OCI-LY1 (cell line): ENCODE data around the gene TIRAP.

ENCODE experiments used
- H2AFZ ChIP-seq: fragments of 200-600 bp; sonication (generic), shearing (Covaris generic); 2 replicates; pipeline ENCODE4 v1.6.0; 2014; ENCODE audit warnings: antibody characterized with exemption, mild to moderate bottlenecking, low read length
- H3F3A ChIP-seq: fragments of 200-600 bp; sonication (generic), shearing (Covaris generic); 2 replicates; pipeline ENCODE4 v1.6.0; 2014; ENCODE audit warnings: mild to moderate bottlenecking, antibody characterized with exemption, low read length, moderate library complexity; ENCODE audit not compliant: insufficient read depth
- H3K27ac ChIP-seq: fragments of 200-600 bp; sonication (generic); 2 replicates; pipeline ENCODE4 v1.5.1; 2014; ENCODE audit warnings: low read length, mixed run types, mild to moderate bottlenecking, low read depth; ENCODE audit not compliant: poor library complexity, severe bottlenecking
- H3K27me3 ChIP-seq: fragments of 200-600 bp; sonication (generic); 2 replicates; pipeline ENCODE4 v1.6.0; 2014; ENCODE audit warnings: antibody characterized with exemption, mild to moderate bottlenecking, low read length, moderate library complexity; ENCODE audit not compliant: insufficient read depth
- H3K36me3 ChIP-seq: fragments of 200-600 bp; sonication (generic); 2 replicates; pipeline ENCODE4 v1.6.1; 2014; ENCODE audit warnings: mild to moderate bottlenecking, antibody characterized with exemption, low read length, moderate library complexity, mixed read lengths; ENCODE audit not compliant: insufficient read depth
- H3K4me1 ChIP-seq: fragments of 200-600 bp; sonication (generic); 2 replicates; pipeline ENCODE4 v1.5.1; 2014; ENCODE audit warnings: mild to moderate bottlenecking, low read length, moderate library complexity; ENCODE audit not compliant: insufficient read depth, severe bottlenecking
- H3K4me2 ChIP-seq: fragments of 200-600 bp; sonication (generic), shearing (Covaris generic); 2 replicates; pipeline ENCODE4 v1.6.1; 2014; ENCODE audit warnings: low read length
- H3K4me3 ChIP-seq: fragments of 200-600 bp; sonication (generic); 2 replicates; pipeline ENCODE4 v1.5.1; 2014; ENCODE audit warnings: low read length, low read depth, mild to moderate bottlenecking, mixed read lengths; ENCODE audit not compliant: poor library complexity, severe bottlenecking
- H3K79me2 ChIP-seq: fragments of 200-600 bp; shearing (Covaris generic); 2 replicates; pipeline ENCODE4 v1.6.1; 2016; ENCODE audit warnings: mixed run types, low read length, mixed read lengths; ENCODE audit not compliant: insufficient read depth
- H3K9ac ChIP-seq: fragments of 200-600 bp; sonication (generic), shearing (Covaris generic); 2 replicates; pipeline ENCODE4 v1.6.1; 2014; ENCODE audit warnings: mild to moderate bottlenecking, low read length, mixed read lengths
- H3K9me2 ChIP-seq: fragments of 200-600 bp; sonication (generic), shearing (Covaris generic); 2 replicates; pipeline ENCODE4 v1.6.1; 2014; ENCODE audit warnings: low read depth, mild to moderate bottlenecking, low read length, mixed read lengths
- H3K9me3 ChIP-seq: fragments of 200-600 bp; shearing (Covaris generic); 2 replicates; pipeline ENCODE4 v1.6.1; 2014; ENCODE audit warnings: low read length, mixed read lengths
- H4K20me1 ChIP-seq: fragments of 200-600 bp; sonication (generic), shearing (Covaris generic); 2 replicates; pipeline ENCODE4 v1.6.0; 2016; ENCODE audit warnings: mild to moderate bottlenecking, low read length; ENCODE audit not compliant: insufficient read depth
- EZH2 ChIP-seq: fragments of 200-600 bp; sonication (generic), shearing (Covaris generic); IDR thresholded peaks from 2 replicates; pipeline ENCODE4 v1.8.0; 2017; ENCODE audit warnings: borderline replicate concordance, mixed run types, mild to moderate bottlenecking, antibody characterized with exemption, low read length, moderate library complexity, mixed read lengths
- TF ChIP-seq, protein P1 (sequence below): fragments of 200-600 bp; sonication (generic), shearing (Covaris generic); IDR thresholded peaks from 2 replicates; pipeline ENCODE4 v1.5.1; 2017; ENCODE audit warnings: mild to moderate bottlenecking, antibody characterized with exemption, low read length, moderate library complexity, mixed read lengths

Gene TIRAP

GRCh38 chr11:126329644-126330211 is 46.8 kb downstream of the TIRAP start:
- Histone ChIP-seq H3K4me3 (no peak overlapping the region), H4K20me1 (no peaks in the 10 kb centered on the region), H3K36me3 (peaks cover 26% of the 10 kb centered on the region), H2AFZ (no peak overlapping the region), H3K9me2 (no peaks in the 10 kb centered on the region), H3K9me3 (no peaks in the 10 kb centered on the region), H3K79me2 (no peaks in the 10 kb centered on the region), H3K27ac (no peak overlapping the region), H3K27me3 (no peaks in the 10 kb centered on the region), H3K4me2 (no peak overlapping the region), H3F3A (no peaks in the 10 kb centered on the region), H3K9ac (no peak overlapping the region), H3K4me1 (no peaks in the 10 kb centered on the region)
- TF ChIP-seq, protein P1, sequence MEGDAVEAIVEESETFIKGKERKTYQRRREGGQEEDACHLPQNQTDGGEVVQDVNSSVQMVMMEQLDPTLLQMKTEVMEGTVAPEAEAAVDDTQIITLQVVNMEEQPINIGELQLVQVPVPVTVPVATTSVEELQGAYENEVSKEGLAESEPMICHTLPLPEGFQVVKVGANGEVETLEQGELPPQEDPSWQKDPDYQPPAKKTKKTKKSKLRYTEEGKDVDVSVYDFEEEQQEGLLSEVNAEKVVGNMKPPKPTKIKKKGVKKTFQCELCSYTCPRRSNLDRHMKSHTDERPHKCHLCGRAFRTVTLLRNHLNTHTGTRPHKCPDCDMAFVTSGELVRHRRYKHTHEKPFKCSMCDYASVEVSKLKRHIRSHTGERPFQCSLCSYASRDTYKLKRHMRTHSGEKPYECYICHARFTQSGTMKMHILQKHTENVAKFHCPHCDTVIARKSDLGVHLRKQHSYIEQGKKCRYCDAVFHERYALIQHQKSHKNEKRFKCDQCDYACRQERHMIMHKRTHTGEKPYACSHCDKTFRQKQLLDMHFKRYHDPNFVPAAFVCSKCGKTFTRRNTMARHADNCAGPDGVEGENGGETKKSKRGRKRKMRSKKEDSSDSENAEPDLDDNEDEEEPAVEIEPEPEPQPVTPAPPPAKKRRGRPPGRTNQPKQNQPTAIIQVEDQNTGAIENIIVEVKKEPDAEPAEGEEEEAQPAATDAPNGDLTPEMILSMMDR: no peak
- no peak for TF ChIP-seq EZH2

DNA sequence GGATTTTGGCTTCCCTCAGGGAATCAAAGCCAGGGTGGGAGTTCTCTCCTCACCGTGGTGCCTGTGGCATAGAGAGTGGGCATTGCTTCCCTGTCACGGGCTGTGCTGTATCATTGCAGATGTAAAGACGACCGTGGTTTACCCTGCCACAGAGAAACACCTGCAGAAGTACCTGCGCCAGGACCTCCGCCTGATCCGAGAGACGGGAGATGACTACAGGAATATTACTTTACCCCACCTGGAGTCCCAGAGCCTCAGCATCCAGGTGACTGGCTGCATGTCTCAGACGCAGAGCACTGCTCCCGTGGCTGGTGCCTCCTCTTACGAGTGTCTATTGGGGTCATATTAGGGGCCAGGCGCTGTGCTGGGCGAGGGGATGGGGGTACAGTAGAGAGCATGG is 48.4 kb downstream of the TIRAP start:
- H3K4me3 ChIP-seq: no peak overlapping the region
- no peaks in the 10 kb centered on the region for H3K79me2 ChIP-seq
- no peak overlapping the region for H3K27ac ChIP-seq
- no peaks in the 10 kb centered on the region for H3K9me2 ChIP-seq
- H3K4me2 ChIP-seq: no peak overlapping the region
- H3K4me1 ChIP-seq: no peaks in the 10 kb centered on the region
- H4K20me1 ChIP-seq: no peaks in the 10 kb centered on the region
- no peak overlapping the region for H2AFZ ChIP-seq
- TF ChIP-seq, protein P1: no peak
- TF ChIP-seq EZH2: no peak
- H3K27me3 ChIP-seq: no peaks in the 10 kb centered on the region
- no peak overlapping the region for H3K9ac ChIP-seq
- no peaks in the 10 kb centered on the region for H3F3A ChIP-seq
- no peaks in the 10 kb centered on the region for H3K9me3 ChIP-seq
- peaks cover 33% of the 10 kb centered on the region for H3K36me3 ChIP-seq

DNA sequence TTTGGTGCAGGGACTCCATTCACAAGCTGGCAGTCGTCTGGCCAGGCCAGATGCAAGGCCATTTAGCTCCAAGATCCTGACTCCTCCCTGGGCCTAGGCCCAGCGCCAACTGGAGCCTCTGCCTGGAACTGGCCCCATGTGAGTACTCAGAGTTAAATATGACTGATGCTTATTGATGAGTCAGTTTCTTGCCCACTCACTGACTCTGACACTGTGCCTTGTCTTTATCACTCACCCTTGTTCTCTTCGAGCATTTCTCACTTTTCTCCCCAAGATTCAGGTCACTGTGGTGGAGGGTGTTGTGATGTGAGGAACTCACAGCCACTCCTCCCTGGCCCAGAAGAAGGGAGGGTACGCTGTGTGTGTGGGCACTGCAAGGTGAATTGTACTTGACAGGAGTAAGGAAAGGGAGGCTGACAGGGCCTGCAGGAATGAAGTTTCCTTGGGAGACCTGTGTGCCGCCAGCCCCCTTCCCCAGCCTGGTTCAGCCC is 49.4 kb downstream of the TIRAP start:
- H3K27me3 ChIP-seq: no peaks in the 10 kb centered on the region
- H3K4me1 ChIP-seq: no peaks in the 10 kb centered on the region
- no peaks in the 10 kb centered on the region for H3K9me2 ChIP-seq
- no peaks in the 10 kb centered on the region for H3F3A ChIP-seq
- H3K9me3 ChIP-seq: no peaks in the 10 kb centered on the region
- H4K20me1 ChIP-seq: no peaks in the 10 kb centered on the region
- H2AFZ ChIP-seq: no peak overlapping the region
- H3K4me2 ChIP-seq: no peak overlapping the region
- H3K36me3 ChIP-seq: peaks cover 36% of the 10 kb centered on the region
- no peak for TF ChIP-seq EZH2
- TF ChIP-seq, protein P1: no peak
- no peak overlapping the region for H3K4me3 ChIP-seq
- H3K79me2 ChIP-seq: no peaks in the 10 kb centered on the region
- no peak overlapping the region for H3K9ac ChIP-seq
- no peak overlapping the region for H3K27ac ChIP-seq
